GM12865 (cell line): ENCODE results near the gene SEMA3A.

Source experiments
- DNase-seq: peaks from one replicate; pipeline ENCODE4 v3.0.0; 2010; ENCODE audit warnings: low read depth
- H3K4me3 ChIP-seq: 2 replicates; pipeline ENCODE4 v1.5.1; 2011; ENCODE audit warnings: mild to moderate bottlenecking, low read depth, low read length, control low read depth
- CTCF ChIP-seq: IDR thresholded peaks from 2 replicates; pipeline ENCODE4 v1.5.1; 2011; ENCODE audit warnings: low read length, control low read depth, low read depth, inconsistent platforms; ENCODE audit not compliant: insufficient read depth; ENCODE audit errors: missing control alignments

The SEMA3A gene

DNA sequence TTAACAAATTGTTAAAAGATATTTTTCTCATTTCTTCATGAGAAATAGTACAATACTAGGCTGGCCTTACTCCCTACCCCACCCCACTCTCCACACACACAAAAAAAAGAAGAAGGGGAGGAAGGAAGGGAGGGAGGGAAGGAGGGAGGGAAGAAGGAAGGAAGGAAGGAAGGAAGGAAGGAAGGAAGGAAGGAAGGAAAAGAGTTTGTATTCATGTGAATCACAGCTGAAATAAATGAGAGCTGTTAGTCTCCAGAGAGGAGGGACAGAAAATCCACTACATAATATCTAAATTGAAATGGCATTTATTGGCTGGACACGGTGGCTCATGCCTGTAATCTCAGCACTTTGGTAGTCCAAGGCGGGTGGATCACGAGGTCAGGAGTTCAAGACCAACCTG is 57.8 kb downstream of the SEMA3A start:
- no peak overlapping the region for H3K4me3 ChIP-seq
- TF ChIP-seq CTCF, result no peak
- no peak for DNase-seq

- TF ChIP-seq CTCF, result no peak
- no peak overlapping the region for H3K4me3 ChIP-seq
- DNase-seq, result no peak
Measured at GRCh38 chr7:84136336-84136735, 58.3 kb downstream of the SEMA3A start.

- DNase-seq, result no peak
- no peak overlapping the region for H3K4me3 ChIP-seq
- TF ChIP-seq CTCF, result no peak
Measured at GRCh38 chr7:84134169-84134568, 60.4 kb downstream of the SEMA3A start.

DNA sequence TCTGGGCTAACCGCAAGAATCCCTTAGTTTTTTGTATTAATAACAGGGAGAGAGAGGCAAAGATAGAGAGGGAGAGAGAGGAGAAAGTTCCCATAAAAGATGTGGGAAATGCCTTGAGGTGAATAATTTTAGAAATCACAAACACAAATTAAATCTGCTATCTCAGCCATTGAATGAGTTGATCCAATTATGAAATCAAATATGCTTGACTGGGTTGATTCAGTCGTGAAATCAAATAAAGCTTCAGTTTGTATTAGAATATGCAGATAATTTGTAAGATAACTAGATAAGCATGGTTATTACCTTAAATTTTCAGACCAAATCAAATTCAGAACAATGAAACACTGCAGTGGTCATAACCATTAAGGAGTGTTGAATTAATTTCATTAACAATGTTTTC is 68.9 kb downstream of the SEMA3A start:
- H3K4me3 ChIP-seq, result no peak overlapping the region
- TF ChIP-seq CTCF, result no peak
- DNase-seq, result no peak

DNA sequence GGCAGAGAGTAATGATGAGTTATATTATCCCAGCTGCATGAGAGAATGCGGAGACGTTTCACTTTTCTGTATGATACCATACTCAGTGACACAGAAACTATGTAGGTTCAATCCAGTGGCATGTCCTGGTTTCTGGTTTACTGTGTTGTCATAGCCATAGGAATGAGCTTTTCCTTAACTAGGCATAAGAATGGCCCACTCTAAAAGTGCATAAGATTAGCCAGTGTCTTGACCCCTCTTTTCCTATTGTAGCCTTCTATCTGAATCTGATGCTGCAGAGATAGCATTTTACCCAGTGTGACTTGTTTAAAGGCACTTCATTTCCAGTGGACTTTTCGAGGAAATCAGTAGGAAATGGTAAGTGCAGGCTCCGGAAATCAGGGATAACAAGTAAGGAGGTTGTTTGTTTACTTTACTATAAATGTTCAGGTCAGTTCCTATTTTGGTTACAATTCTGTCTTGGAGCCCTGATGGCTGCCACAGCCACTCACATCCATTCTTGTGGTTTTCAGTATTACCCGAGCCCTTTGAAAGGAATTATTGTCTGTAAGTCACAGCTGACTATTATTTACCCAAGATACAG is 70.5 kb downstream of the SEMA3A start:
- H3K4me3 ChIP-seq, result no peak overlapping the region
- TF ChIP-seq CTCF, result no peak
- no peak for DNase-seq

GRCh38 chr7:84122582-84123360 is 71.8 kb downstream of the SEMA3A start:
- no peak for TF ChIP-seq CTCF
- DNase-seq, result no peak
- no peak overlapping the region for H3K4me3 ChIP-seq
